Measurements from ENCODE around the gene EXOC2. TPM values are rescaled to one million over a fixed set of nuclear protein-coding genes. Genes with fewer than 3 reads are reported as not detected.

EXOC2 gene
- total and polyA plus RNA-seq, 2 donors (not counting 1 experiment from before 2014, with no cell fraction given): 12.2 to 45.0 TPM

- Histone ChIP-seq H2AFZ (ENCODE audit: insufficient read depth, low read depth, low read length, poor library complexity, severe bottlenecking) (no peak overlapping the region), H3K9ac (ENCODE audit: low read length) (no peak overlapping the region), H3K27me3 (replicated peaks in 1 of 4; ENCODE audit: control extremely low read depth in 1 of 4, control insufficient read depth in 3 of 4, insufficient read depth in 4 of 4, low read length in 3 of 4) (no peaks in the 10 kb centered on the region), H3K4me2 (replicated peaks; ENCODE audit: low read depth, low read length, poor library complexity, severe bottlenecking) (no peak overlapping the region), H3K27ac (ENCODE audit: low read length in 2 of 2) (no peak overlapping the region), H3K9me3 (ENCODE audit: control extremely low read depth in 1 of 3, control insufficient read depth in 2 of 3, insufficient read depth in 1 of 3, low read length in 2 of 3) (no peaks in the 10 kb centered on the region), H3K79me2 (ENCODE audit: control insufficient read depth, insufficient read depth, low read length) (peaks cover 80% of the 10 kb centered on the region), H3K36me3 (replicated peaks in 1 of 2; ENCODE audit: control extremely low read depth in 1 of 2, control insufficient read depth in 1 of 2, extremely low read depth in 1 of 2, insufficient read depth in 2 of 2, low read length in 1 of 2) (peaks cover 0 to 1% of the 10 kb centered on the region in 2 experiments), H3K4me1 (ENCODE audit: control insufficient read depth in 2 of 2, insufficient read depth in 2 of 2, low read length in 2 of 2) (peaks cover 3 to 5% of the 10 kb centered on the region in 2 donors), H4K20me1 (ENCODE audit: control insufficient read depth, insufficient read depth, low read length, poor library complexity, severe bottlenecking) (peaks cover 36% of the 10 kb centered on the region), H3K4me3 (ENCODE audit: control extremely low read depth in 1 of 5, extremely low read depth in 1 of 5, insufficient read depth in 1 of 5, low read depth in 2 of 5, low read length in 4 of 5) (no peak overlapping the region)
- ATAC-seq (ENCODE audit: low read depth): no peak
- Mint-ChIP-seq H3K27me3 (no peaks in the 10 kb centered on the region), H3K4me1 (peaks cover 43% of the 10 kb centered on the region), H3K9me3 (ENCODE audit: insufficient read depth) (no peaks in the 10 kb centered on the region), H3K4me3 (no peak overlapping the region), H3K27ac (no peak overlapping the region)
- ChIA-PET CTCF (interaction anchor here (0.8 to 2.6 kb wide), 4 partner anchors 10 to 491 kb away, joined by 3 to 9 read pairs (median 6); no protein-coding TSS in a partner anchor), POLR2A (no interaction called here)
- intact Hi-C loops (cut with micrococcal nuclease): loop anchor here (10.0 kb wide), 1 partner anchor 54 kb away; no protein-coding TSS in a partner anchor
- TF ChIP-seq CTCF (IDR thresholded peaks at IDR 0.05) (no peak), EZH2 (IDR thresholded peaks at IDR 0.05; ENCODE audit: borderline replicate concordance, insufficient read depth, low read depth, low read length, poor library complexity, severe bottlenecking) (no peak)
- 90% methylated on average over 6 of the region's 9 CpGs for WGBS (ENCODE audit: insufficient coverage)
- no peak for DNase-seq
Measured at GRCh38 chr6:679282-679681, 13.7 kb downstream of the EXOC2 start.

- H3K27me3 Mint-ChIP-seq: no peaks in the 10 kb centered on the region
- Histone ChIP-seq H4K20me1 (ENCODE audit: control insufficient read depth, insufficient read depth, low read length, poor library complexity, severe bottlenecking) (peaks cover 36% of the 10 kb centered on the region), H3K27me3 (replicated peaks in 1 of 4; ENCODE audit: control extremely low read depth in 1 of 4, control insufficient read depth in 3 of 4, insufficient read depth in 4 of 4, low read length in 3 of 4) (no peaks in the 10 kb centered on the region), H3K4me2 (replicated peaks; ENCODE audit: low read depth, low read length, poor library complexity, severe bottlenecking) (no peak overlapping the region), H3K79me2 (ENCODE audit: control insufficient read depth, insufficient read depth, low read length) (peaks cover 80% of the 10 kb centered on the region), H2AFZ (ENCODE audit: insufficient read depth, low read depth, low read length, poor library complexity, severe bottlenecking) (no peak overlapping the region), H3K9me3 (ENCODE audit: control extremely low read depth in 1 of 3, control insufficient read depth in 2 of 3, insufficient read depth in 1 of 3, low read length in 2 of 3) (no peaks in the 10 kb centered on the region), H3K9ac (ENCODE audit: low read length) (no peak overlapping the region), H3K27ac (ENCODE audit: low read length in 2 of 2) (no peak overlapping the region), H3K4me1 (ENCODE audit: control insufficient read depth in 2 of 2, insufficient read depth in 2 of 2, low read length in 2 of 2) (no peaks in the 10 kb centered on the region), H3K36me3 (replicated peaks in 1 of 2; ENCODE audit: control extremely low read depth in 1 of 2, control insufficient read depth in 1 of 2, extremely low read depth in 1 of 2, insufficient read depth in 2 of 2, low read length in 1 of 2) (peaks cover 0 to 1% of the 10 kb centered on the region in 2 experiments), H3K4me3 (ENCODE audit: control extremely low read depth in 1 of 5, extremely low read depth in 1 of 5, insufficient read depth in 1 of 5, low read depth in 2 of 5, low read length in 4 of 5) (no peak overlapping the region)
- ChIA-PET CTCF (interaction anchor here (0.8 to 2.6 kb wide), 2 partner anchors 11 to 86 kb away, joined by 3 to 9 read pairs; no protein-coding TSS in a partner anchor), POLR2A (no interaction called here)
- intact Hi-C loops (cut with micrococcal nuclease): loop anchor here (10.0 kb wide), 1 partner anchor 54 kb away; no protein-coding TSS in a partner anchor
- H3K27ac Mint-ChIP-seq: no peak overlapping the region
- DNase-seq (no peak), ATAC-seq (ENCODE audit: low read depth) (no peak)
- TF ChIP-seq EZH2 (IDR thresholded peaks at IDR 0.05; ENCODE audit: borderline replicate concordance, insufficient read depth, low read depth, low read length, poor library complexity, severe bottlenecking) (no peak), CTCF (IDR thresholded peaks at IDR 0.05) (no peak)
- 79% methylated on average over 3 of the region's 3 CpGs for WGBS (ENCODE audit: insufficient coverage)
- H3K4me1 Mint-ChIP-seq: peaks cover 35% of the 10 kb centered on the region
- no peak overlapping the region for H3K4me3 Mint-ChIP-seq
- H3K9me3 Mint-ChIP-seq (ENCODE audit: insufficient read depth): no peaks in the 10 kb centered on the region
Measured at GRCh38 chr6:678520-678919, 14.4 kb downstream of the EXOC2 start.

Measured in B cell (primary cell).